Osteoblast (primary cell): ENCODE data around the gene CYP46A1. TPM values are rescaled to one million over a fixed set of nuclear protein-coding genes. Genes with fewer than 3 reads are reported as not detected.

ENCODE experiments used
- DNase-seq: peaks from one replicate; pipeline ENCODE4 v3.0.0; 2011; ENCODE audit warnings: low spot score, mixed read lengths; ENCODE audit not compliant: insufficient read length; ENCODE audit errors: missing footprints
- H2AFZ ChIP-seq: 2 replicates; pipeline ENCODE4 v1.6.0; 2011; ENCODE audit warnings: mild to moderate bottlenecking, low read length
- H3K27ac ChIP-seq: 2 replicates; pipeline ENCODE4 v1.5.1; 2011; ENCODE audit warnings: mild to moderate bottlenecking, low read depth, low read length, moderate library complexity
- H3K27me3 ChIP-seq: 2 replicates; pipeline ENCODE4 v1.6.0; 2012; ENCODE audit warnings: mild to moderate bottlenecking, control low read depth, inconsistent platforms, low read length, moderate library complexity; ENCODE audit not compliant: insufficient read depth
- H3K36me3 ChIP-seq: 2 replicates; pipeline ENCODE4 v1.5.1; 2011; ENCODE audit warnings: mild to moderate bottlenecking, low read length, control low read depth, moderate library complexity; ENCODE audit not compliant: insufficient read depth
- H3K4me1 ChIP-seq: 2 replicates; pipeline ENCODE4 v1.5.1; 2011; ENCODE audit warnings: mild to moderate bottlenecking, low read length, control low read depth, moderate library complexity; ENCODE audit not compliant: insufficient read depth
- H3K4me2 ChIP-seq: 2 replicates; pipeline ENCODE4 v1.6.0; 2011; ENCODE audit warnings: mild to moderate bottlenecking, low read length; ENCODE audit not compliant: insufficient read depth
- H3K4me3 ChIP-seq: fragments of 200-600 bp; sonication (generic); 3 replicates; pipeline ENCODE4 v1.5.1; 2012; ENCODE audit warnings: mild to moderate bottlenecking, low read length, inconsistent platforms; ENCODE audit not compliant: insufficient read depth
- H3K79me2 ChIP-seq: 2 replicates; pipeline ENCODE4 v1.6.0; 2012; ENCODE audit warnings: mild to moderate bottlenecking, low read length, control low read depth, inconsistent platforms; ENCODE audit not compliant: insufficient read depth
- H3K9me3 ChIP-seq: 2 replicates; pipeline ENCODE4 v1.5.1; 2011; ENCODE audit warnings: low read depth, low read length, control low read depth
- H4K20me1 ChIP-seq: 2 replicates; pipeline ENCODE4 v1.6.0; 2012; ENCODE audit warnings: mild to moderate bottlenecking, low read length, control low read depth; ENCODE audit not compliant: insufficient read depth
- total RNA-seq: library from RNA; depleted of rRNA; stranded (reverse); fragments of >200 nt; gene quantifications from 2 replicates; pipeline ENCODE4 v1.2.3, GENCODE V29; 2012
- TF ChIP-seq, protein P1 (sequence below): IDR thresholded peaks from 2 replicates; pipeline ENCODE4 v1.5.1; 2011; ENCODE audit warnings: mild to moderate bottlenecking, low read depth, low read length, moderate library complexity; ENCODE audit errors: extremely low read depth

The CYP46A1 gene
- total RNA-seq, 1 donor: 0.36 TPM

DNA sequence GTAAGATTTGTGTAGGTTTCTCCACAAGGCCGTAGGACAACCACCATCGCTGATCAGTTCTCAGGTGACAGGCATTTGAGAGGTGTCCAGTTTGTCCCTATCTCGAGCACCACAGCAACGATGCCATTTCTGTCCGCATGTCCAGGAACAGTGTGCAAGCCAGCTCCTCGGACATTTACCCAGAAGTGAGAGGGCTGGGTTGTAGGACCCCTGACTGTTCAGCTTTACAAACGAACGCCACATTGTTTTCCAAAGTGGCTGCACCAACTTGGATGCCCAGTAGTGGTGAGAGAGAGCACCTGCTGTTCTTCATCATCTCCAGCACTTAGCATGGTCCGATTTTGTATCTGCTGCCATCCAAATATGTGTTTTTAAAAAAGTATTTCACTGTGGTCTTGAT, 38.6 kb downstream of the CYP46A1 start:
- Histone ChIP-seq H3K4me2 (no peak overlapping the region), H3K36me3 (no peaks in the 10 kb centered on the region), H3K4me1 (no peaks in the 10 kb centered on the region), H3K27ac (no peak overlapping the region), H2AFZ (no peak overlapping the region), H3K4me3 (no peak overlapping the region), H3K27me3 (peaks cover 3% of the 10 kb centered on the region), H3K79me2 (no peaks in the 10 kb centered on the region), H4K20me1 (no peaks in the 10 kb centered on the region), H3K9me3 (no peaks in the 10 kb centered on the region)
- TF ChIP-seq, protein P1, sequence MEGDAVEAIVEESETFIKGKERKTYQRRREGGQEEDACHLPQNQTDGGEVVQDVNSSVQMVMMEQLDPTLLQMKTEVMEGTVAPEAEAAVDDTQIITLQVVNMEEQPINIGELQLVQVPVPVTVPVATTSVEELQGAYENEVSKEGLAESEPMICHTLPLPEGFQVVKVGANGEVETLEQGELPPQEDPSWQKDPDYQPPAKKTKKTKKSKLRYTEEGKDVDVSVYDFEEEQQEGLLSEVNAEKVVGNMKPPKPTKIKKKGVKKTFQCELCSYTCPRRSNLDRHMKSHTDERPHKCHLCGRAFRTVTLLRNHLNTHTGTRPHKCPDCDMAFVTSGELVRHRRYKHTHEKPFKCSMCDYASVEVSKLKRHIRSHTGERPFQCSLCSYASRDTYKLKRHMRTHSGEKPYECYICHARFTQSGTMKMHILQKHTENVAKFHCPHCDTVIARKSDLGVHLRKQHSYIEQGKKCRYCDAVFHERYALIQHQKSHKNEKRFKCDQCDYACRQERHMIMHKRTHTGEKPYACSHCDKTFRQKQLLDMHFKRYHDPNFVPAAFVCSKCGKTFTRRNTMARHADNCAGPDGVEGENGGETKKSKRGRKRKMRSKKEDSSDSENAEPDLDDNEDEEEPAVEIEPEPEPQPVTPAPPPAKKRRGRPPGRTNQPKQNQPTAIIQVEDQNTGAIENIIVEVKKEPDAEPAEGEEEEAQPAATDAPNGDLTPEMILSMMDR: no peak
- DNase-seq: no peak

DNA sequence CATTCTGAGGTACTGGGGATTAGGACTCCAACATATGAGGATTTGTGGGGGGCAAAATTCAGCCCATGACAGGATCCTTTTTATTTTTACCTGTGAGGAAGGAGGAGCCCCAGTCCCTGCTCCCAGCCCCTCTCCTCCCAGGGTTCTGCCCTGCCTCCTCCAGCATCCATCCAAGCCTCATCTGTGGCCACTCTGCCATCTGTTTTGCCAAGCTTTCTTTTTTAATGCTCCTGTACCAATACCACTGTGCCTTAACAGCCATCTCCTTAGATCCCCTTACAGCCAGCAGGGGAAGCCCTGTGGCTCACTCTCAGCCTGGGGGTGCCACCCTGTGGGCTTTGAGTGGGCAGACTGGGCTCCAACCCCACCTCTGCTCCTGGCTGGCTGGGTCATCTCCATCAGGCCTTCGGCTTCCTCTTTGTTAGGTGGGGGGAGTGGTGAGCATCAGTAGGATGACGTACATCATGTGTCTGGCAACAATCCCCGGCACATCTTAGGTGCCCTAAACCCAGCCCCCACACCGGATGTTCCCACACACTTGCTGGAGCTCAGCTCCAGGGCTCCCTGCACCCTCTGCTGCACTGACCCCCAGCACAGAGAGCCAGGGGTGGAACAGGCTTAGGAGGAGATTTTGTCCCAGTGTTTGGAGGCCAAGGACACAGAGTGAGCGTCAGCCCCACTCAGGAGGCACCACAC, 40.2 kb downstream of the CYP46A1 start:
- no peaks in the 10 kb centered on the region for H3K36me3 ChIP-seq
- peaks cover 3% of the 10 kb centered on the region for H3K27me3 ChIP-seq
- H4K20me1 ChIP-seq: no peaks in the 10 kb centered on the region
- no peak overlapping the region for H3K4me2 ChIP-seq
- H3K79me2 ChIP-seq: no peaks in the 10 kb centered on the region
- TF ChIP-seq, protein P1: no peak
- H3K4me1 ChIP-seq: no peaks in the 10 kb centered on the region
- no peak overlapping the region for H2AFZ ChIP-seq
- H3K9me3 ChIP-seq: no peaks in the 10 kb centered on the region
- DNase-seq: peak; percentile 79
- H3K27ac ChIP-seq: no peak overlapping the region
- H3K4me3 ChIP-seq: no peak overlapping the region

DNA sequence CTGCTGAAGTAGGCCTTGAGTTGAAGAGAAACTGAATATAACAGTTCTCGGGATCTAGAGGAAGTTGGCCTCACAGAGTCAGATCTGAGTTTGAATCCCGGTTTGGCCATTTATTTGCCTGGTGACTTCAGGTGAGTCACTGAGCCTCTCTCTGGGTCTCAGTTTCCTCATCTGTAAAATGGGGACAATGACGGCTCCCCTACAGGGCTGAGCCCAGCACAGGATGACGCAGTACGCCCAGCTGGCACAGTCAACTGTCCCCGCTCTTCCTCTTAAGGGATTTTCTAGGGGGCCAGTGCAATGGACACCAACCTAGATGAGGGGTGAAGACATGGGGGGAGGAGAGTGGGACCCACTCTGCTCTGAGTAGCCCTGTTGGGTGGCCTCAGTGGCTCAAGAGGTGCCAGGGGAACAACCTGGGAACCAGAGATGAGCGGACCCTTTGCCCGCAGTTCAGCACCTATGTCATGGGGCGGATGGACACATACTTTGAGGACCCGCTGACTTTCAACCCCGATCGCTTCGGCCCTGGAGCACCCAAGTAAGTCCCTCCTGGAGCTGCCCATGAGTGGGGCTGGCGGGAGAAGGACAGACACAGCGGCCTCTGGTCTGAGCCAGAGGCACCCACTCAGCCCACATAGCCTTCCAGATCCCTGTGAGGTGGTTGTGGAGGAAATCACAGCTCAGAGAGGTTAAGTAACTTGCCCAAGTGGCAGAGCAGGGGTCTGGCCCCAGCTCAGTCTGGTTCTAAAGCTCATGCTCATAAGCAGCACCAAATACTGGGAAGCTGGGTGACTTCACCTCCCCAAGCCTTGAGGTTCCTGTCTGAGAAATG, 41.1 kb downstream of the CYP46A1 start:
- no peaks in the 10 kb centered on the region for H3K9me3 ChIP-seq
- H2AFZ ChIP-seq: no peak overlapping the region
- no peaks in the 10 kb centered on the region for H3K4me1 ChIP-seq
- H3K27ac ChIP-seq: no peak overlapping the region
- H3K36me3 ChIP-seq: no peaks in the 10 kb centered on the region
- peak; percentile 74 for DNase-seq
- no peak overlapping the region for H3K4me2 ChIP-seq
- no peaks in the 10 kb centered on the region for H4K20me1 ChIP-seq
- H3K27me3 ChIP-seq: peaks cover 3% of the 10 kb centered on the region
- no peaks in the 10 kb centered on the region for H3K79me2 ChIP-seq
- no peak overlapping the region for H3K4me3 ChIP-seq
- TF ChIP-seq, protein P1: no peak
